HG02610 (cell line): ENCODE data around the gene PPARA.

ENCODE experiments used
- ATAC-seq: cut with Tn5 transposase; IDR thresholded peaks from one replicate; pipeline ENCODE4 v1.9.1; 2021; ENCODE audit warnings: mild to moderate bottlenecking, moderate library complexity; ENCODE audit not compliant: unreplicated experiment

Gene PPARA

GRCh38 chr22:46113910-46114517 is 36.3 kb upstream of the PPARA start:
- no peak for ATAC-seq

DNA sequence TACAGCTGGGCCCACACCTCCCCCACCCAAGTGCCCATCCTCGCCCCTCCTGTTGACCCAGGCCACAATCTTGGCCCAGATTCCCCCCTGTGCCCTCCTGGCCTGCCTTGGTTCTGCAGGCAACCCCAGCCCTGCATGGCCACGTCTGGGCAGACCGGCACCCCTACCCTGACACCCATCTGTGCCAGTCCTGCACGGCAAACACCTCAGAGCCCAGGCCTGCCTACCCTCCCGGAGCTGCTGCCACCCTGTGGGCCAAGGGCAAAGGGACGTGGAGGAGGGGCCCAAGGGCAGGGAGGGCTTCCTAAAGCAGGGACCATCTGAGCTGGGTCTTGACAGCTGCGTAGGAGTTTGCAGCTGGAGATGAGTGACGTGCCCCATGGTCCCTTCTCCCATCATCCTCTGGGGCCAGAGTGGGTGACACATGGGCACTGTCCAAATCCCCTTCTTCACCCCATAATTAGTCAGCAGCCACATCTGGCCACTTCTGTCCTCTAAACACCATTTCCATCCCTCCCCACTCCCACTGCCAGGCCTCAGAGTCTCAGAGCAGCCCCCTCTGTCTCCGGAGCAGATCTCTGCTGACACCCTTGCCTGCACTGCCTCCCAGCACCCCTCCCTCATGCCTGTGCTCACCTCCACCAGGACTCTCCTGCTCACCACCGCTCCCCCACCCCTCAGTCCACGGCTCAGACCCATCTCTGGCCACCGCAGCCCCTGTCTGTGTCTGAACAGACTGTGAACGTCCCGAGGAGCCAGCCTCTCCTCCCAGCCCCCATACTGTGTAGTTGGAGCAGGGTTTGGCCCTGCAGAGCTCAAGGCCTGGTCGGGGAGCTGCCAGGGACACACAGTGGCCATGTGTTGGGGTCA is 35.6 kb upstream of the PPARA start:
- no peak for ATAC-seq

GRCh38 chr22:46115388-46115678 is 35.0 kb upstream of the PPARA start:
- no peak for ATAC-seq

GRCh38 chr22:46115755-46116490 is 34.4 kb upstream of the PPARA start:
- ATAC-seq = no peak

DNA sequence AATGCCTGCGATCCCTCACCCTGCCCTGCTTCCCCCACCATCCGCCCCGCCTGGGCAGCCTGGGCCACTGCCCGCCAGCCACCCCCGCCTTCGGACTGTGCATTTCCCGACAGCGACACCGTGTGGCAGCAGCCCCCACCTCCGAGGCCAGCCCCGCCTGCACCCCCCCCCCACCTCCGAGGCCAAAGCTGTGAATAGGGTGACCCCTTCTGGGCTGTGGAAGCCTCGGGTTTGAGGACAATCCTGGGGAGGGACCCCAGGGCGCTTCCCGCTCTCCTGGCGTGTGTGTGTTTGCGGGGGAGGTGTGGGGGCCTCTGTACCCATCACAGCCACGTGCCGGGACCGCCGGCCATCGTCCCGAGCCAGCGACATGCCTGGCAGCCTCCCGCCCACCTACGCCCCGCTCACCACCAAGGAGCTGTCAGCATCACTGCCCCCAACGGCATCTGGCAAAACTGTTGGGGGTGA is 33.8 kb upstream of the PPARA start:
- no peak for ATAC-seq

DNA sequence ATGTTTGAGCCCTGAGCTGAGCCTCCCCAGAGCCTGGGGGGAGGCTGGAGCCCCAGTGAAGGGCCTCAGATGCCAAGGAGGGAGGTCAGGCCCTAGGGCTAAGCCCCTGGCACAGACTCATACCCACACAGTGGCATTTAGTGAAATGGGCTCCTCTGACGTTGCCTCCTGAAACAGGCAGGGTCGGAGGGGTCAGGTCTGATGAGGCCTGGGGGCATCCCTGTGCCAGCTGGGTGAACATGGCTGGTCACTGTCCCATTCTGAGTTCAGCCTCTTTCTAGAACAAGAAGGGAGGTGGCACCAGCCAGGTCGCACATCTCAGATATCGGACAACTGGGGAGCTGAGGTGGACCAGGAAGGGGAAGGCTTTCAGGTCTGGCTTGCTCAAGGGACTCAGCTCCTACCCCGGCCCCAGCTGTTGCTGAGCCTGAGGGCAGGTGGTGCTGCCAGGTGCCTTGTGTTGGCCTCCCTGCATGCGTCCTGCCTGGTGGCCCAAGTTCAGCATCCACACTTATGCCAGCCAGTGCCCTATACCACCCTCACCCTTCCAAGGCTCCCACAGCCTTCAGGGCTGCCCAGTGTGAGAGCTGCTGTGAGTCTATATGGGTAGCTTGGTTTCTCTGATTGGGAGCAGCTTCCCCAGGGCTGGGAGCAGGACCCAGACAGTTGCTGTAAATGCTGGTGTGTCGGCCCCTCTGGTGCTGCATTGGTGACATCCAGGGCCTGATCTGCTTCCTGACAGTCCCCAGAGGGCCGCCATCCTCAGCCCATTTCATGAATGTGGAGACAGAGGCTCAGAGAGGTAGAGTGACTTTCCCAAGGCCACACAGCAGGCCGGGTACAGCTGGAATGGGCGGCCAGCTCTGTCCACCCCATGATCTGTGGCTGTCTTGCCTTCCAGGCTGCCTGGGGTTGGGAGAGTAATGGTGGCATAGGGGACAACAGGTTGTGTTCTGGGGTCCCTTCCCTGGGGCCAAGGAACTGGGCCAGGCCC is 32.8 kb upstream of the PPARA start:
- ATAC-seq = no peak

GRCh38 chr22:46119093-46119728 is 31.1 kb upstream of the PPARA start:
- no peak for ATAC-seq

- no peak for ATAC-seq
Observed at GRCh38 chr22:46119729-46120419, 30.5 kb upstream of the PPARA start.

GRCh38 chr22:46120420-46120737 is 29.9 kb upstream of the PPARA start:
- no peak for ATAC-seq

DNA sequence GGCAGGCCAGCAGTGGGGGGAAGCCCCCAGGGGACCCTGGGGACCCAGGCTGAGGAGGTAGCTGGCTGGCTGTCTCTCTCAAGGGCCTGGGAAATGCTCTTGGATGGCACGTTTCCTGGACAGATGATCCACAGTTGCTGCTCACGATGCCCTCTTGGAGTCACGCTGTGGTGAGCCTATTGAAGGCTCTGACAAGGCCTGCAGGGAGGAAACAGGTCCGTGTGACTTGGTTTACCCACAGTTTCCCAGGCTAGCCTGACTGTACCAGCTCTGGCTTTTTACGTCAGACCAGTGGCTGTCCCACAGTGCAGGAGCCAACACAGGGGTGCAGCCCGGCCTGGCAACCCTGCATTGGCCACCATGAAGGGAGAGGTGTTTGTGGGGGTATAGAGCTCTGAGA is 29.2 kb upstream of the PPARA start:
- no peak for ATAC-seq

- ATAC-seq = no peak
Observed at GRCh38 chr22:46121523-46122287, 28.6 kb upstream of the PPARA start.

DNA sequence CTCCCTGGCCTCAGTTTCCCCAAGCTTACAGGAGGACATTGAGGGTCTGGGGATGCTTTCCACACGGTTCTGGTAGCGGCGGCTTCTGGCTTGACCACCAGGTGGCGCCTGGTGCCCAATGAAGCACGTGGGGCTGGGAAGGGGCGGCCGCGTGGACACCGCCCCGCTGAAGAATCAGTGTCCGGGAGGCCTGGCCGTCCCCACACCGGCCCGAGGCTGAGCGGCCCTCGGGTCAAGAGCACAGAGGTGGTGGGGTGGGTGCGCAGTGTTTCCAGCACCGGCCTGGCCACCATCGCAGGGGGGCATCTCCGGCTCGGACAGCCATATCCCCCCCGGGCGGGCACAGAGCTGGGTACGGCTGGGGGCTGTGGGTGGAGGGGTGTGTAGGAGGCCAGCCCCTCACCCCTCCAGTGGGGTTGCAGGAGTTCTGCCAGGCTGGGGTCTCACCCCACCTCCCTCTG is 27.8 kb upstream of the PPARA start:
- ATAC-seq = no peak

- ATAC-seq = no peak
Observed at GRCh38 chr22:46122980-46123693, 27.2 kb upstream of the PPARA start.

- no peak for ATAC-seq
Observed at GRCh38 chr22:46123694-46124382, 26.5 kb upstream of the PPARA start.

DNA sequence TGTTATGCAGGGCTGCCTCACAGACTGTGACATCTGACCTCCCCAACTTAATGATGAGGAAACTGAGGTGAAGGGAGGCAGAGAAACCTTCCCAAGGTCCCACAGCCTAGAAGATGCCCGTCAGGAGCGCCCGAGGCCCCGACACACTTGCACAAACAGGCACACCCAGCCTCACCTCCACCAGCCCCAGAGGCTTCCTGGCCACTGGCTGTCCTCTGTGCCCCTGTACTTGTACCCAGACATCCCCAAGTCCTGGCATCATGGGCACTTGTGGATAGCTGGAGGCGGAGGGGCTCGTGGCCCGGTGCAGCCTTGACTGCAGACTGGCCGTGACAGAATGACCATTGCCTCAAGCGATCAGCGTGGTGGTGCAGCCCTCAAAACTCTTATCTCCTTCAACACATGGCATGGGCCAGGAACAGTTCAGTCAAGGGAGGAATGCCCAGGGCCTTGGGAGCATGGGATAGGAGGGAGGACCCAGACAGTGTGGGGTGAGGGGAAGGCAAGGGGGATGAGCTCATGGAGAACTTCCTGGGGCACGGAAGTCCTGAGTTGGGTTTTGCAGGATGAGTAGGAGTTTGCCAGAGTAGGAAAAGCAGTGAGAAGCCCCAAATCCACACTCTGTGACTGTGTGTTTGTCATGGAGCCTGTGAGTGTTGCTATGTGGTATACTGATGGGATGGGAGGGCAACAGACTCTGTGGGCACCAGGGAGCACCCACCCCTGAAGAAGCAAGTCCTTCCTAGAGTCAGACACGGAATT is 25.8 kb upstream of the PPARA start:
- ATAC-seq = no peak

- ATAC-seq = no peak
Observed at GRCh38 chr22:46125311-46125710, 25.0 kb upstream of the PPARA start.
